Measurements from ENCODE around the gene SH2D3C. TPM values are rescaled to one million over a fixed set of nuclear protein-coding genes. Genes with fewer than 3 reads are reported as not detected.
"Not testable (repeated sequence)": the region's sequence is repeated elsewhere in the genome, so short reads cannot be mapped to it uniquely, and the experiment has no call there.

SH2D3C gene
- total and polyA plus RNA-seq, 2 donors: 18.2 to 25.1 TPM

GRCh38 chr9:127789179-127789578 is 10.7 kb upstream of the SH2D3C start:
- Histone ChIP-seq H3K36me3 (ENCODE audit: control insufficient read depth in 2 of 2, insufficient read depth in 2 of 2, low read length in 1 of 2) (peaks cover 64 to 68% of the 10 kb centered on the region in 2 donors), H3K4me1 (ENCODE audit: control insufficient read depth in 2 of 2, insufficient read depth in 2 of 2, low read length in 2 of 2) (peaks cover 7 to 24% of the 10 kb centered on the region in 2 donors), H3K4me3 (ENCODE audit: low read length in 2 of 2) (no peak overlapping the region), H3K27me3 (ENCODE audit: control insufficient read depth in 2 of 2, insufficient read depth in 1 of 2, low read length in 1 of 2) (no peaks in the 10 kb centered on the region), H3K9me3 (ENCODE audit: control insufficient read depth in 2 of 2, insufficient read depth in 1 of 2, low read length in 1 of 2) (no peaks in the 10 kb centered on the region), H3K27ac (ENCODE audit: low read depth in 1 of 2, low read length in 1 of 2) (no peak overlapping the region)
- no peak for DNase-seq (ENCODE audit: low read depth in 6 of 9, low spot score in 9 of 9)
- WGBS: 97% methylated on average over 25 of the region's 25 CpGs

- Histone ChIP-seq H3K9me3 (ENCODE audit: control insufficient read depth in 2 of 2, insufficient read depth in 1 of 2, low read length in 1 of 2) (no peaks in the 10 kb centered on the region), H3K4me3 (ENCODE audit: low read length in 2 of 2) (no peak overlapping the region), H3K27ac (ENCODE audit: low read depth in 1 of 2, low read length in 1 of 2) (no peak overlapping the region), H3K36me3 (ENCODE audit: control insufficient read depth in 2 of 2, insufficient read depth in 2 of 2, low read length in 1 of 2) (peaks cover 58 to 63% of the 10 kb centered on the region in 2 donors), H3K4me1 (ENCODE audit: control insufficient read depth in 2 of 2, insufficient read depth in 2 of 2, low read length in 2 of 2) (peaks cover 14 to 31% of the 10 kb centered on the region in 2 donors), H3K27me3 (ENCODE audit: control insufficient read depth in 2 of 2, insufficient read depth in 1 of 2, low read length in 1 of 2) (no peaks in the 10 kb centered on the region)
- 95% methylated on average over 26 of the region's 26 CpGs for WGBS
- DNase-seq (ENCODE audit: low read depth in 6 of 9, low spot score in 9 of 9): no peak
Measured at GRCh38 chr9:127788337-127789011, 10.0 kb upstream of the SH2D3C start.

GRCh38 chr9:127786773-127787104 is 8.3 kb upstream of the SH2D3C start:
- Histone ChIP-seq H3K36me3 (ENCODE audit: control insufficient read depth in 2 of 2, insufficient read depth in 2 of 2, low read length in 1 of 2) (peaks cover 49 to 51% of the 10 kb centered on the region in 2 donors), H3K27ac (ENCODE audit: low read depth in 1 of 2, low read length in 1 of 2) (peak overlapping the region; percentile 56 to 87), H3K9me3 (ENCODE audit: control insufficient read depth in 2 of 2, insufficient read depth in 1 of 2, low read length in 1 of 2) (no peaks in the 10 kb centered on the region), H3K27me3 (ENCODE audit: control insufficient read depth in 2 of 2, insufficient read depth in 1 of 2, low read length in 1 of 2) (no peaks in the 10 kb centered on the region), H3K4me1 (ENCODE audit: control insufficient read depth in 2 of 2, insufficient read depth in 2 of 2, low read length in 2 of 2) (peaks cover 25 to 45% of the 10 kb centered on the region in 2 donors), H3K4me3 (ENCODE audit: low read length in 2 of 2) (peak overlapping the region; percentile 92 to 99)
- 2% methylated on average over 12 of the region's 12 CpGs for WGBS
- DNase-seq (ENCODE audit: low read depth in 6 of 9, low spot score in 9 of 9): no peak

- H3K4me1 ChIP-seq (ENCODE audit: control insufficient read depth in 2 of 2, insufficient read depth in 2 of 2, low read length in 2 of 2): peaks cover 28 to 51% of the 10 kb centered on the region in 2 donors
- H3K4me3 ChIP-seq (ENCODE audit: low read length in 2 of 2): peak within 1 kb of the TSS; percentile 92 to 99
- peaks cover 46 to 47% of the 10 kb centered on the region in 2 donors for H3K36me3 ChIP-seq (ENCODE audit: control insufficient read depth in 2 of 2, insufficient read depth in 2 of 2, low read length in 1 of 2)
- H3K27ac ChIP-seq (ENCODE audit: low read depth in 1 of 2, low read length in 1 of 2): peak within 1 kb of the TSS; percentile 91 to 99
- under 1% methylated on average over 75 of the region's 75 CpGs for WGBS
- DNase-seq (ENCODE audit: low read depth in 6 of 9, low spot score in 9 of 9): peak in 6 of 9 donors; percentile 77 to 93 (median 88)
- no peaks in the 10 kb centered on the region for H3K9me3 ChIP-seq (ENCODE audit: control insufficient read depth in 2 of 2, insufficient read depth in 1 of 2, low read length in 1 of 2)
- no peaks in the 10 kb centered on the region for H3K27me3 ChIP-seq (ENCODE audit: control insufficient read depth in 2 of 2, insufficient read depth in 1 of 2, low read length in 1 of 2)
Measured at GRCh38 chr9:127785933-127786772, 7.7 kb upstream of the SH2D3C start, which contains the start of gene CDK9. Gene CDK9, plus strand, starts transcription at chr9:127786034. Its CDS starts 115 bp downstream, at chr9:127786149.

- Histone ChIP-seq H3K36me3 (ENCODE audit: control insufficient read depth in 2 of 2, insufficient read depth in 2 of 2, low read length in 1 of 2) (peaks cover 39 to 40% of the 10 kb centered on the region in 2 donors), H3K27ac (ENCODE audit: low read depth in 1 of 2, low read length in 1 of 2) (peak overlapping the region; percentile 91 to 99), H3K4me3 (ENCODE audit: low read length in 2 of 2) (peak overlapping the region; percentile 48 to 99), H3K27me3 (ENCODE audit: control insufficient read depth in 2 of 2, insufficient read depth in 1 of 2, low read length in 1 of 2) (no peaks in the 10 kb centered on the region), H3K9me3 (ENCODE audit: control insufficient read depth in 2 of 2, insufficient read depth in 1 of 2, low read length in 1 of 2) (no peaks in the 10 kb centered on the region), H3K4me1 (ENCODE audit: control insufficient read depth in 2 of 2, insufficient read depth in 2 of 2, low read length in 2 of 2) (peaks cover 33 to 59% of the 10 kb centered on the region in 2 donors)
- peak in 7 of 9 donors; percentile 73 to 95 (median 87) for DNase-seq (ENCODE audit: low read depth in 6 of 9, low spot score in 9 of 9)
- WGBS: under 1% methylated on average over 114 of the region's 123 CpGs
Measured at GRCh38 chr9:127785023-127785932, 6.8 kb upstream of the SH2D3C start.

GRCh38 chr9:127783111-127784008 is 4.9 kb upstream of the SH2D3C start:
- DNase-seq (ENCODE audit: low read depth in 6 of 9, low spot score in 9 of 9): peak in 2 of 9 donors; percentile 62 to 80
- Histone ChIP-seq H3K27ac (ENCODE audit: low read depth in 1 of 2, low read length in 1 of 2) (peak overlapping the region; percentile 91 to 95), H3K4me3 (ENCODE audit: low read length in 2 of 2) (peak overlapping the region; percentile 26 to 35), H3K27me3 (ENCODE audit: control insufficient read depth in 2 of 2, insufficient read depth in 1 of 2, low read length in 1 of 2) (no peaks in the 10 kb centered on the region), H3K9me3 (ENCODE audit: control insufficient read depth in 2 of 2, insufficient read depth in 1 of 2, low read length in 1 of 2) (peaks cover 0 to 2% of the 10 kb centered on the region in 2 donors), H3K36me3 (ENCODE audit: control insufficient read depth in 2 of 2, insufficient read depth in 2 of 2, low read length in 1 of 2) (peaks cover 23 to 28% of the 10 kb centered on the region in 2 donors), H3K4me1 (ENCODE audit: control insufficient read depth in 2 of 2, insufficient read depth in 2 of 2, low read length in 2 of 2) (peaks cover 45 to 77% of the 10 kb centered on the region in 2 donors)
- WGBS: 11% methylated on average over 20 of the region's 20 CpGs

- Histone ChIP-seq H3K27me3 (ENCODE audit: control insufficient read depth in 2 of 2, insufficient read depth in 1 of 2, low read length in 1 of 2) (no peaks in the 10 kb centered on the region), H3K36me3 (ENCODE audit: control insufficient read depth in 2 of 2, insufficient read depth in 2 of 2, low read length in 1 of 2) (peaks cover 10 to 13% of the 10 kb centered on the region in 2 donors), H3K27ac (ENCODE audit: low read depth in 1 of 2, low read length in 1 of 2) (peak overlapping the region; percentile 48 to 58), H3K9me3 (ENCODE audit: control insufficient read depth in 2 of 2, insufficient read depth in 1 of 2, low read length in 1 of 2) (peaks cover 0 to 2% of the 10 kb centered on the region in 2 donors), H3K4me1 (ENCODE audit: control insufficient read depth in 2 of 2, insufficient read depth in 2 of 2, low read length in 2 of 2) (peaks cover 41 to 64% of the 10 kb centered on the region in 2 donors), H3K4me3 (ENCODE audit: low read length in 2 of 2) (no peak overlapping the region)
- no peak for DNase-seq (ENCODE audit: low read depth in 6 of 9, low spot score in 9 of 9)
- 95% methylated on average over 4 of the region's 4 CpGs for WGBS
Measured at GRCh38 chr9:127781806-127782205, 3.3 kb upstream of the SH2D3C start.

- H3K4me3 ChIP-seq (ENCODE audit: low read length in 2 of 2): not testable (repeated sequence)
- 91% methylated on average over 9 of the region's 9 CpGs for WGBS
Measured at GRCh38 chr9:127780909-127781308, 2.4 kb upstream of the SH2D3C start.

More at GRCh38 chr9:127780909-127781308, 2.4 kb upstream of the SH2D3C start:
- not testable (repeated sequence) for H3K9me3 ChIP-seq (ENCODE audit: control insufficient read depth in 2 of 2, insufficient read depth in 1 of 2, low read length in 1 of 2); DNase-seq (ENCODE audit: low read depth in 6 of 9, low spot score in 9 of 9); H3K27me3 ChIP-seq (ENCODE audit: control insufficient read depth in 2 of 2, insufficient read depth in 1 of 2, low read length in 1 of 2)
- Histone ChIP-seq H3K27ac (ENCODE audit: low read depth in 1 of 2, low read length in 1 of 2) (peak overlapping the region; percentile 61 to 98), H3K36me3 (ENCODE audit: control insufficient read depth in 2 of 2, insufficient read depth in 2 of 2, low read length in 1 of 2) (peaks cover 10 to 13% of the 10 kb centered on the region in 2 donors), H3K4me1 (ENCODE audit: control insufficient read depth in 2 of 2, insufficient read depth in 2 of 2, low read length in 2 of 2) (peaks cover 41 to 64% of the 10 kb centered on the region in 2 donors)

All from thymus (tissue), 11 donors.